HepG2 (cell line): ENCODE data around the gene KRTAP10-9. TPM values are rescaled to one million over a fixed set of nuclear protein-coding genes. Genes with fewer than 3 reads are reported as not detected.
A peak's percentile ranks its signal among the peaks of the same experiment; 100 is the strongest.

Source experiments
- BCL6 ChIP-seq: IDR thresholded peaks from 2 replicates; pipeline ENCODE4 v1.6.1; 2016; ENCODE audit warnings: missing genetic modification reagents, missing compliant biosample characterization
- CEBPG ChIP-seq: IDR thresholded peaks from 2 replicates; pipeline ENCODE4 v1.6.1; 2016
- DR1 ChIP-seq: sonication (generic); formaldehyde crosslinking; IDR thresholded peaks from 2 replicates; pipeline ENCODE4 v1.8.0; 2021; ENCODE audit warnings: mild to moderate bottlenecking, missing genetic modification reagents, inconsistent platforms
- ETV6 ChIP-seq: sonication (generic); formaldehyde crosslinking; conservative IDR thresholded peaks from 2 replicates; pipeline ENCODE4 v1.4.0; 2020; ENCODE audit warnings: missing genetic modification reagents
- HHEX ChIP-seq: IDR thresholded peaks from 2 replicates; pipeline ENCODE4 v1.6.1; 2016; ENCODE audit warnings: control low read depth
- MATR3 ChIP-seq: sonication (generic); formaldehyde crosslinking; IDR thresholded peaks from 2 replicates; pipeline ENCODE4 v1.4.0; 2020; ENCODE audit warnings: missing genetic modification reagents
- MXI1 ChIP-seq: IDR thresholded peaks from 3 replicates; pipeline ENCODE4 v1.6.1; 2012; ENCODE audit warnings: low read depth, low read length, inconsistent platforms, borderline replicate concordance
- NFE2L1 ChIP-seq: sonication (generic); formaldehyde crosslinking; IDR thresholded peaks from 2 replicates; pipeline ENCODE4 v1.4.0; 2020; ENCODE audit warnings: missing genetic modification reagents, mild to moderate bottlenecking, borderline replicate concordance
- SMYD3 ChIP-seq: sonication (generic); formaldehyde crosslinking; IDR thresholded peaks from 2 replicates; pipeline ENCODE4 v1.8.1; 2023; ENCODE audit warnings: mild to moderate bottlenecking, missing genetic modification reagents
- XRCC5 ChIP-seq: fragments of 200-400 bp; formaldehyde crosslinking; optimal IDR thresholded peaks from 2 replicates; pipeline ENCODE3; 2017; ENCODE audit warnings: mild to moderate bottlenecking, low read length
- ZNF317 ChIP-seq: sonication (generic); formaldehyde crosslinking; IDR thresholded peaks from 2 replicates; pipeline ENCODE4 v1.5.0; 2020; ENCODE audit warnings: mild to moderate bottlenecking, missing genetic modification reagents
- ZNF549 ChIP-seq: sonication (generic); formaldehyde crosslinking; IDR thresholded peaks from 2 replicates; pipeline ENCODE4 v1.5.0; 2020; ENCODE audit warnings: missing genetic modification reagents
- ZNF550 ChIP-seq: sonication (generic); formaldehyde crosslinking; IDR thresholded peaks from 2 replicates; pipeline ENCODE4 v1.4.0; 2020; ENCODE audit warnings: mild to moderate bottlenecking, missing genetic modification reagents, borderline replicate concordance
- ZNF777 ChIP-seq: sonication (generic); formaldehyde crosslinking; IDR thresholded peaks from 2 replicates; pipeline ENCODE4 v1.4.0; 2020; ENCODE audit warnings: missing genetic modification reagents
- ZNF788 ChIP-seq: sonication (generic); formaldehyde crosslinking; IDR thresholded peaks from 2 replicates; pipeline ENCODE4 v1.5.0; 2020; ENCODE audit warnings: mild to moderate bottlenecking, missing genetic modification reagents, borderline replicate concordance
- ZSCAN31 ChIP-seq: sonication (generic); formaldehyde crosslinking; IDR thresholded peaks from 2 replicates; pipeline ENCODE4 v1.5.0; 2020; ENCODE audit warnings: low read depth, mild to moderate bottlenecking, missing genetic modification reagents
- polyA plus RNA-seq, 8 experiments: library from polyadenylated mRNA; depleted of rRNA in 3 of 8; stranded (reverse) in 7 of 8; unstranded in 1 of 8; fragments of >200 nt; fragmentation: Illumina TruSeq in 4 of 8; extraction: Trizol in 4 of 8; gene quantifications; 2 replicates each; pipeline versions ENCODE4 v1.2.1 to v1.2.3, GENCODE V29; 2011 to 2016; ENCODE audit warnings: low read depth in 4 of 8, missing spikeins in 1 of 8, mixed read lengths in 1 of 8; ENCODE audit not compliant: insufficient read depth in 1 of 8
- total RNA-seq, 5 experiments: library from RNA; depleted of rRNA; stranded (reverse); fragments of >200 nt; fragmentation: Illumina TruSeq; extraction: Trizol; gene quantifications; 2 replicates each; pipeline ENCODE4 v1.2.3, GENCODE V29; 2016; ENCODE audit warnings: low read depth in 1 of 5
- TF ChIP-seq, protein P1 (sequence below): sonication (generic); formaldehyde crosslinking; IDR thresholded peaks from 2 replicates; pipeline ENCODE4 v1.4.0; 2020; ENCODE audit warnings: missing genetic modification reagents
- TF ChIP-seq, protein P2 (sequence below): sonication (generic); formaldehyde crosslinking; IDR thresholded peaks from 2 replicates; pipeline ENCODE4 v1.8.1; 2023; ENCODE audit warnings: mild to moderate bottlenecking, missing genetic modification reagents
- TF ChIP-seq, protein P3 (sequence below): sonication (generic); formaldehyde crosslinking; IDR thresholded peaks from 2 replicates; pipeline ENCODE4 v1.8.1; 2023; ENCODE audit warnings: mild to moderate bottlenecking, inconsistent platforms, moderate library complexity, missing genetic modification reagents, borderline replicate concordance
- TF ChIP-seq, protein P4 (sequence below): sonication (generic); formaldehyde crosslinking; IDR thresholded peaks from 2 replicates; pipeline ENCODE4 v1.8.1; 2023; ENCODE audit warnings: mild to moderate bottlenecking, missing genetic modification reagents, borderline replicate concordance
- TF ChIP-seq, protein P5 (sequence below): IDR thresholded peaks from 2 replicates; pipeline ENCODE4 v1.6.1; 2016
- TF ChIP-seq, protein P6 (sequence below): IDR thresholded peaks from 2 replicates; pipeline ENCODE4 v1.6.1; 2016; ENCODE audit warnings: missing compliant biosample characterization, missing genetic modification reagents, borderline replicate concordance
- TF ChIP-seq, protein P7 (sequence below): sonication (generic); formaldehyde crosslinking; IDR thresholded peaks from 2 replicates; pipeline ENCODE4 v1.8.0; 2022; ENCODE audit warnings: mild to moderate bottlenecking, missing genetic modification reagents, moderate library complexity

Gene KRTAP10-9
- total and polyA plus RNA-seq, 2 of the 13 experiments (the other 11 are each of a cell fraction or from before 2014, with no cell fraction given): not detected

DNA sequence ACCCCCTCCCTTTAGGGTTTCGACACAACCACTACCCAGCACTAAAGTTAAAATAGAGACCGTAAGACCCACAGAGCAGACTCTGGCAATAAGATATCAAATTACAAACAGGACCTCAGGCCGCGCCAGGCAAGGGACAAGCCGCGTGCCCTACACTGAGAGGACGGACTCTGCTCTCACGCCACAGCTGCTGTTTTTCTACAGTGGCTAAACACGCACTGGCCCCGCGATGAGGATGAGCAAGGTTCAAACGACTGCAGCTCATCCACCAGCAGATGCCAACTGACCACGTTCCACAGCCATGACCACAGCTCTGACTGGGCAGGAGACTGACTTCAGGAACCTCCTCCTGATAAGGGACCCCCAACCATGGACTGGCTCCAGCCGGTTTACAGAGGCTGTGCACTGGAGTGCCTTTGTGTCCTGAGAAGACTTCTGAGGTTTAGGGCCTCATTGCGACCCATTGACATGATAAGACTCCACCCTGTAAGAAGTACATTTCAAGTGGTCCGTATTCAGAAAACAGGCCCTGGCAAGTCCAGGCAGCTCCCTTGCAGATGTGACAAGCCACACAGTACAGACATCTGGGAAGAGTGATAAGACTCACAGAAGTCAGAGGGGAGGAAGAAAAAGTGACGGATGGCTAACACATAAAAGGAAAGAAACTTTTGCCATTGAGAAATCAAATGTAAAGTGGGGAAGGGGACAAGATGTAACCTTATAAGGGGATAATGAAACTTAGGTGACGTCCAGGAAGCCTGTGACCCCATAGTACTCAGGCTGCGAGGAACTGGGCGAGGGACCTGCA, 33.1 kb upstream of the KRTAP10-9 start (continued):
- TF ChIP-seq ZNF777 (CRISPR knock-in tag): no peak
- TF ChIP-seq, protein P1, sequence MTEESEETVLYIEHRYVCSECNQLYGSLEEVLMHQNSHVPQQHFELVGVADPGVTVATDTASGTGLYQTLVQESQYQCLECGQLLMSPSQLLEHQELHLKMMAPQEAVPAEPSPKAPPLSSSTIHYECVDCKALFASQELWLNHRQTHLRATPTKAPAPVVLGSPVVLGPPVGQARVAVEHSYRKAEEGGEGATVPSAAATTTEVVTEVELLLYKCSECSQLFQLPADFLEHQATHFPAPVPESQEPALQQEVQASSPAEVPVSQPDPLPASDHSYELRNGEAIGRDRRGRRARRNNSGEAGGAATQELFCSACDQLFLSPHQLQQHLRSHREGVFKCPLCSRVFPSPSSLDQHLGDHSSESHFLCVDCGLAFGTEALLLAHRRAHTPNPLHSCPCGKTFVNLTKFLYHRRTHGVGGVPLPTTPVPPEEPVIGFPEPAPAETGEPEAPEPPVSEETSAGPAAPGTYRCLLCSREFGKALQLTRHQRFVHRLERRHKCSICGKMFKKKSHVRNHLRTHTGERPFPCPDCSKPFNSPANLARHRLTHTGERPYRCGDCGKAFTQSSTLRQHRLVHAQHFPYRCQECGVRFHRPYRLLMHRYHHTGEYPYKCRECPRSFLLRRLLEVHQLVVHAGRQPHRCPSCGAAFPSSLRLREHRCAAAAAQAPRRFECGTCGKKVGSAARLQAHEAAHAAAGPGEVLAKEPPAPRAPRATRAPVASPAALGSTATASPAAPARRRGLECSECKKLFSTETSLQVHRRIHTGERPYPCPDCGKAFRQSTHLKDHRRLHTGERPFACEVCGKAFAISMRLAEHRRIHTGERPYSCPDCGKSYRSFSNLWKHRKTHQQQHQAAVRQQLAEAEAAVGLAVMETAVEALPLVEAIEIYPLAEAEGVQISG: peak; percentile 81
- TF ChIP-seq MATR3: no peak
- TF ChIP-seq ETV6 (CRISPR knock-in tag): no peak
- TF ChIP-seq, protein P2, sequence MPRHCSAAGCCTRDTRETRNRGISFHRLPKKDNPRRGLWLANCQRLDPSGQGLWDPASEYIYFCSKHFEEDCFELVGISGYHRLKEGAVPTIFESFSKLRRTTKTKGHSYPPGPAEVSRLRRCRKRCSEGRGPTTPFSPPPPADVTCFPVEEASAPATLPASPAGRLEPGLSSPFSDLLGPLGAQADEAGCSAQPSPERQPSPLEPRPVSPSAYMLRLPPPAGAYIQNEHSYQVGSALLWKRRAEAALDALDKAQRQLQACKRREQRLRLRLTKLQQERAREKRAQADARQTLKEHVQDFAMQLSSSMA: no peak
- no peak for TF ChIP-seq NFE2L1 (CRISPR knock-in tag)
- TF ChIP-seq BCL6 (CRISPR knock-in tag): peak; percentile 51
- TF ChIP-seq, protein P3, sequence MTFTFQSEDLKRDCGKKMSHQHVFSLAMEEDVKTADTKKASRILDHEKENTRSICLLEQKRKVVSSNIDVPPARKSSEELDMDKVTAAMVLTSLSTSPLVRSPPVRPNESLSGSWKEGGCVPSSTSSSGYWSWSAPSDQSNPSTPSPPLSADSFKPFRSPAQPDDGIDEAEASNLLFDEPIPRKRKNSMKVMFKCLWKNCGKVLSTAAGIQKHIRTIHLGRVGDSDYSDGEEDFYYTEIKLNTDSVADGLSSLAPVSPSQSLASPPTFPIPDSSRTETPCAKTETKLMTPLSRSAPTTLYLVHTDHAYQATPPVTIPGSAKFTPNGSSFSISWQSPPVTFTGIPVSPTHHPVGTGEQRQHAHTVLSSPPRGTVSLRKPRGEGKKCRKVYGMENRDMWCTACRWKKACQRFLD (CRISPR knock-in tag): no peak
- TF ChIP-seq, protein P4, sequence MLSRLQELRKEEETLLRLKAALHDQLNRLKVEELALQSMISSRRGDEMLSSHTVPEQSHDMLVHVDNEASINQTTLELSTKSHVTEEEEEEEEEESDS (CRISPR knock-in tag): no peak
- TF ChIP-seq ZNF549: peak; percentile 81; the same call in 1 of the 2 replicates
- TF ChIP-seq ZNF788 (CRISPR knock-in tag): peak; percentile 90
- TF ChIP-seq, protein P5, sequence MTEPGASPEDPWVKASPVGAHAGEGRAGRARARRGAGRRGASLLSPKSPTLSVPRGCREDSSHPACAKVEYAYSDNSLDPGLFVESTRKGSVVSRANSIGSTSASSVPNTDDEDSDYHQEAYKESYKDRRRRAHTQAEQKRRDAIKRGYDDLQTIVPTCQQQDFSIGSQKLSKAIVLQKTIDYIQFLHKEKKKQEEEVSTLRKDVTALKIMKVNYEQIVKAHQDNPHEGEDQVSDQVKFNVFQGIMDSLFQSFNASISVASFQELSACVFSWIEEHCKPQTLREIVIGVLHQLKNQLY (CRISPR knock-in tag): peak; percentile 96
- TF ChIP-seq XRCC5: peak; percentile 43
- TF ChIP-seq ZNF317 (CRISPR knock-in tag): peak; percentile 91
- TF ChIP-seq MXI1: peak; percentile 23; the same call in 1 of the 3 replicates
- TF ChIP-seq ZNF550 (CRISPR knock-in tag): no peak
- TF ChIP-seq HHEX: no peak
- TF ChIP-seq CEBPG: peak; percentile 58; the same call in 1 of the 2 replicates
- no peak for TF ChIP-seq DR1 (CRISPR knock-in tag)
- TF ChIP-seq, protein P6, sequence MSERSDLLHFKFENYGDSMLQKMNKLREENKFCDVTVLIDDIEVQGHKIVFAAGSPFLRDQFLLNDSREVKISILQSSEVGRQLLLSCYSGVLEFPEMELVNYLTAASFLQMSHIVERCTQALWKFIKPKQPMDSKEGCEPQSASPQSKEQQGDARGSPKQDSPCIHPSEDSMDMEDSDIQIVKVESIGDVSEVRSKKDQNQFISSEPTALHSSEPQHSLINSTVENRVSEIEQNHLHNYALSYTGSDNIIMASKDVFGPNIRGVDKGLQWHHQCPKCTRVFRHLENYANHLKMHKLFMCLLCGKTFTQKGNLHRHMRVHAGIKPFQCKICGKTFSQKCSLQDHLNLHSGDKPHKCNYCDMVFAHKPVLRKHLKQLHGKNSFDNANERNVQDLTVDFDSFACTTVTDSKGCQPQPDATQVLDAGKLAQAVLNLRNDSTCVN (CRISPR knock-in tag): peak; percentile 56; the same call in 1 of the 2 replicates
- TF ChIP-seq, protein P7, sequence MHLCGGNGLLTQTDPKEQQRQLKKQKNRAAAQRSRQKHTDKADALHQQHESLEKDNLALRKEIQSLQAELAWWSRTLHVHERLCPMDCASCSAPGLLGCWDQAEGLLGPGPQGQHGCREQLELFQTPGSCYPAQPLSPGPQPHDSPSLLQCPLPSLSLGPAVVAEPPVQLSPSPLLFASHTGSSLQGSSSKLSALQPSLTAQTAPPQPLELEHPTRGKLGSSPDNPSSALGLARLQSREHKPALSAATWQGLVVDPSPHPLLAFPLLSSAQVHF: no peak
- TF ChIP-seq SMYD3 (CRISPR knock-in tag): no peak
- TF ChIP-seq ZSCAN31: peak; percentile 73
